ENCODE measurements around the gene MDK.

DNA sequence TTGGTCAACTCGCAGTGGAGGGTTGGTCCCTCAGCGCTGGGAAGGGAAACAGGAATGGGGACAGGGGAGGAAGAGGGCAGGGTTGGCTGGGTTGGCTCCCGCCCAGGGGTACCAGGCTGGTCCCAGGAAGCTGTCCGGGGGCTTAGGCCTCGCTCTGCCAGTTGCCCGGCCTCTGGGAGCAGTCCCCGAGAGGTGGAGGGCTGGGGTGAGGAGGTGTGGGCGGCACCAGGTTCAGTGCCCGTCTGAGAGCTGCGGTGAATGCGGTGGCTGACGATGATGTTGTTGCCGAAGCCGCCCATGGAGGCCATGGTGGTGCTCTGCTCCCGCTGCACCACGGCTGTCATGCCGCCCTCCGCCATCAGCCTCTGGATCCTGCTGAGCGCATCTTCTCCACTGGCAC, 16.1 kb downstream of the MDK start:
- TF ChIP-seq ZBTB7A (IDR thresholded peaks at IDR 0.05; ENCODE audit: low read depth) (no peak), EP300 (IDR thresholded peaks at IDR 0.05; ENCODE audit: borderline replicate concordance) (no peak), CEBPB (IDR thresholded peaks at IDR 0.05) (no peak), TAF1 (IDR thresholded peaks at IDR 0.05; ENCODE audit: low read depth) (no peak), NFIC (IDR thresholded peaks at IDR 0.05) (no peak), FOXM1 (IDR thresholded peaks at IDR 0.05; ENCODE audit: borderline replicate concordance, low read depth) (no peak), YY1 (IDR thresholded peaks at IDR 0.05; ENCODE audit: low read depth) (no peak), TCF12 (IDR thresholded peaks at IDR 0.05; ENCODE audit: low read depth) (no peak)
- TF ChIP-seq, protein P1, sequence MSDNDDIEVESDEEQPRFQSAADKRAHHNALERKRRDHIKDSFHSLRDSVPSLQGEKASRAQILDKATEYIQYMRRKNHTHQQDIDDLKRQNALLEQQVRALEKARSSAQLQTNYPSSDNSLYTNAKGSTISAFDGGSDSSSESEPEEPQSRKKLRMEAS (IDR thresholded peaks at IDR 0.05), result no peak
- TF ChIP-seq, protein P2, sequence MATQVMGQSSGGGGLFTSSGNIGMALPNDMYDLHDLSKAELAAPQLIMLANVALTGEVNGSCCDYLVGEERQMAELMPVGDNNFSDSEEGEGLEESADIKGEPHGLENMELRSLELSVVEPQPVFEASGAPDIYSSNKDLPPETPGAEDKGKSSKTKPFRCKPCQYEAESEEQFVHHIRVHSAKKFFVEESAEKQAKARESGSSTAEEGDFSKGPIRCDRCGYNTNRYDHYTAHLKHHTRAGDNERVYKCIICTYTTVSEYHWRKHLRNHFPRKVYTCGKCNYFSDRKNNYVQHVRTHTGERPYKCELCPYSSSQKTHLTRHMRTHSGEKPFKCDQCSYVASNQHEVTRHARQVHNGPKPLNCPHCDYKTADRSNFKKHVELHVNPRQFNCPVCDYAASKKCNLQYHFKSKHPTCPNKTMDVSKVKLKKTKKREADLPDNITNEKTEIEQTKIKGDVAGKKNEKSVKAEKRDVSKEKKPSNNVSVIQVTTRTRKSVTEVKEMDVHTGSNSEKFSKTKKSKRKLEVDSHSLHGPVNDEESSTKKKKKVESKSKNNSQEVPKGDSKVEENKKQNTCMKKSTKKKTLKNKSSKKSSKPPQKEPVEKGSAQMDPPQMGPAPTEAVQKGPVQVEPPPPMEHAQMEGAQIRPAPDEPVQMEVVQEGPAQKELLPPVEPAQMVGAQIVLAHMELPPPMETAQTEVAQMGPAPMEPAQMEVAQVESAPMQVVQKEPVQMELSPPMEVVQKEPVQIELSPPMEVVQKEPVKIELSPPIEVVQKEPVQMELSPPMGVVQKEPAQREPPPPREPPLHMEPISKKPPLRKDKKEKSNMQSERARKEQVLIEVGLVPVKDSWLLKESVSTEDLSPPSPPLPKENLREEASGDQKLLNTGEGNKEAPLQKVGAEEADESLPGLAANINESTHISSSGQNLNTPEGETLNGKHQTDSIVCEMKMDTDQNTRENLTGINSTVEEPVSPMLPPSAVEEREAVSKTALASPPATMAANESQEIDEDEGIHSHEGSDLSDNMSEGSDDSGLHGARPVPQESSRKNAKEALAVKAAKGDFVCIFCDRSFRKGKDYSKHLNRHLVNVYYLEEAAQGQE (IDR thresholded peaks at IDR 0.05; ENCODE audit: low read depth), result no peak

Measured in Ishikawa (cell line).